Measurements from ENCODE around the gene CRIM1.

CRIM1 gene

DNA sequence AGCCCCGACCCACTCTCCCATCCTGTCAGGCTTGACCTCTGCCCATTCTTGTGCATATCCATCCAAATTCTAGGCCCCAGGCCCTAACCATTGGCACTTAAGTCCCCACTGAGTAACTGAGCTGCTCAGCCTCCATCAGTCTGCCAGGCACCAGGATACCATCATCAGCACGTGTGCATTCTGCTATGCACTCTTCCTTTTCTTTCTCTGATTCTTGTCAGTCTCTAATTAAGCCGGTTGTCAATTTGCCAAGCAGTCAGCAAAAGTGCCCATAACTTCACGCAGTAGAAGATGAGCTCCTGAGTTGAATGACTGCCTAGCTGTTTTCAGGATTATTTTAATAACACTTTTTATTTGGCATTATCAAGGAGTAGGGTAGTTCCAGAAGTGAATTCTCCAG lies 135.2 kb downstream of the CRIM1 start:
- Histone ChIP-seq H3K27ac (no peak overlapping the region), H3K36me3 (no peaks in the 10 kb centered on the region), H3K27me3 (ENCODE audit: insufficient read depth, low read depth, severe bottlenecking) (no peaks in the 10 kb centered on the region)

DNA sequence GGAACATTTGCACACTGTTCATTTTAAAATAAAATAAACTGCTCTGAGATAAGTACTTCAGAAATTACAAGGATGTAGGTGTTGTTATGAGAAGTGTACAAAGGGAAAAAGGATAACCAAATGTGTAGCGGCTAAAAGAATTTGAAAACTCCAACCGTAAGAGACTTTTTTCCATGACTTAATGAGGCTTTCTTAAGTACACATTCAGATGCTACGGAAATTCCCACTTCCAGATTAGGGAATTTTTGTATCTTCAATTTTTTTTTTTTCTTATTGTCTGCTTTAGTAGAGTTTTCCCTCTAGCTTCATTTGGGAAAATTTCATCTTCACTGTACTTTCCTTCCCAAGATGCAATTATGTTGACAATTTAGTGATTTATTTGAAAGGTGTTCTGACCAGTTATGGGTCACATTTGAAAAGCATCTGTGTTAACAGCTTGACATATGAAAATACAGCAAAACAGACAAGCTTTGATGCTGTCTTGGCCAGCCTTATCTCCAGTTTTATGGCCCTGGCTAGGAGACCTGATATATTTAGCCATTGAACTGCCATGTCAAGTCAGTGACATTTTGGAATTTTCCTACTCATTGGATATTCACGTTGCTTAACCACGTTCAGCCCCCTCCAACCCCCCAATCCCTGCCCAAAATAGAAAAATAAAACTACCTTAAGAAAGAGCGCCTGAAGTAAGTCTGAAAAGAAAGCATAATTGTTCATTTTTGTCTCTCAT lies 136.8 kb downstream of the CRIM1 start:
- TF ChIP-seq, protein P1, sequence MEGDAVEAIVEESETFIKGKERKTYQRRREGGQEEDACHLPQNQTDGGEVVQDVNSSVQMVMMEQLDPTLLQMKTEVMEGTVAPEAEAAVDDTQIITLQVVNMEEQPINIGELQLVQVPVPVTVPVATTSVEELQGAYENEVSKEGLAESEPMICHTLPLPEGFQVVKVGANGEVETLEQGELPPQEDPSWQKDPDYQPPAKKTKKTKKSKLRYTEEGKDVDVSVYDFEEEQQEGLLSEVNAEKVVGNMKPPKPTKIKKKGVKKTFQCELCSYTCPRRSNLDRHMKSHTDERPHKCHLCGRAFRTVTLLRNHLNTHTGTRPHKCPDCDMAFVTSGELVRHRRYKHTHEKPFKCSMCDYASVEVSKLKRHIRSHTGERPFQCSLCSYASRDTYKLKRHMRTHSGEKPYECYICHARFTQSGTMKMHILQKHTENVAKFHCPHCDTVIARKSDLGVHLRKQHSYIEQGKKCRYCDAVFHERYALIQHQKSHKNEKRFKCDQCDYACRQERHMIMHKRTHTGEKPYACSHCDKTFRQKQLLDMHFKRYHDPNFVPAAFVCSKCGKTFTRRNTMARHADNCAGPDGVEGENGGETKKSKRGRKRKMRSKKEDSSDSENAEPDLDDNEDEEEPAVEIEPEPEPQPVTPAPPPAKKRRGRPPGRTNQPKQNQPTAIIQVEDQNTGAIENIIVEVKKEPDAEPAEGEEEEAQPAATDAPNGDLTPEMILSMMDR (IDR thresholded peaks at IDR 0.05; ENCODE audit: low read depth, low read length) = no peak
- no peak for DNase-seq
- no peaks in the 10 kb centered on the region for H3K36me3 ChIP-seq
- H3K9me3 ChIP-seq (ENCODE audit: severe bottlenecking) = no peaks in the 10 kb centered on the region
- no peaks in the 10 kb centered on the region for H3K27me3 ChIP-seq (ENCODE audit: insufficient read depth, low read depth, severe bottlenecking)
- H3K4me3 ChIP-seq (ENCODE audit: low read depth, low read length) = no peak overlapping the region
- H3K27ac ChIP-seq = no peak overlapping the region

More for the DNA sequence above, 135.2 kb downstream of the CRIM1 start:
- TF ChIP-seq, protein P1 (IDR thresholded peaks at IDR 0.05; ENCODE audit: low read depth, low read length) = no peak
- Histone ChIP-seq H3K4me3 (ENCODE audit: low read depth, low read length) (no peak overlapping the region), H3K9me3 (ENCODE audit: severe bottlenecking) (no peaks in the 10 kb centered on the region)
- no peak for DNase-seq

DNA sequence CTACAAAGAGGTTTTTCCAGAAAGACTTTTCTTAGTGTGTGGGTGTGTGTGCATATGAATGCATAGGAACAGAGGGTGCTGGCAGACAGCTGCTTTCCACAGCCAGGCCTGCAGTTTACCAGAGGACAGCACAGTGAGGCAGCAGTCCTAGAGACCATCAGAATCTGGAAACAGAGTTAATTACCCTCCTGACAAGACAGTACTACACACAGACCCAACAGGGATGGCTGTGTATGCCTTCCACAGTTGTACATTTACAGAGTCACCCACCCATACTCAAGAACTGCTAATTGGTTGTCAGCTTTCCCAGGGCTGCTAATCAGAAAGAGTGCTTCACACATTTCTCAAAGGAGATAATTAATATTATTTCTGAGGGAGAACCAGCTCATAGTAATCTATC lies 137.7 kb downstream of the CRIM1 start:
- H3K9me3 ChIP-seq (ENCODE audit: severe bottlenecking) = no peaks in the 10 kb centered on the region
- no peaks in the 10 kb centered on the region for H3K27me3 ChIP-seq (ENCODE audit: insufficient read depth, low read depth, severe bottlenecking)
- no peak overlapping the region for H3K27ac ChIP-seq
- DNase-seq = no peak
- H3K36me3 ChIP-seq = no peaks in the 10 kb centered on the region
- no peak overlapping the region for H3K4me3 ChIP-seq (ENCODE audit: low read depth, low read length)
- TF ChIP-seq, protein P1 (IDR thresholded peaks at IDR 0.05; ENCODE audit: low read depth, low read length) = no peak

DNA sequence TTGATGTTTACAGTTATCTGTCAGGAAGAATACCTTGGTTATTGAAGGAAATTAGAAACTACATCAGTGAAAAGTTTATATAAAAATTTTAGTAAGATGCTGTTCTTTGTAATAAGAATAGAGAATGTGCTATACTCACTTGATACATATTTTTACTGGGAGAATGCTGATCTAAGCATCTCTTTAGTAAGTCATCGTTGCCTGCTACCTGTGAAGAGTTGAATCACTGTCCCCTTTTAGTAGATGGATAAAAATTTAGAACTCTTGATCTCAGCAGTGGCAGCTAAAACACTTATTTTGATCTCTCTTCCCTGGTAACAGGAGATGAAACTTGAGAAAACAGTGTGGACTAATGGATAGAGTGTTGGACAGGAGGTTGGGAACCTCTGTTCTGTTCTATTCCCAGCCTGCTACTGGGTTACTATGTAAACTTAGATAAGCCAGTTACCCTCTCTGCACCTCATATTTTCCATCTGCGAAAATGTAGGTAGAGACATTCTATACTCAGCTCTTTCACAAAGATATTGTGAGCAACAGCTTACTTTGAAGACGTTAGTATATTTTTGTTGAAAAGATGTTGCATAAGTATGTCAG lies 142.1 kb downstream of the CRIM1 start:
- TF ChIP-seq, protein P1 (IDR thresholded peaks at IDR 0.05; ENCODE audit: low read depth, low read length) = no peak
- Histone ChIP-seq H3K4me3 (ENCODE audit: low read depth, low read length) (no peak overlapping the region), H3K27ac (no peak overlapping the region), H3K27me3 (ENCODE audit: insufficient read depth, low read depth, severe bottlenecking) (no peaks in the 10 kb centered on the region), H3K9me3 (ENCODE audit: severe bottlenecking) (no peaks in the 10 kb centered on the region), H3K36me3 (no peaks in the 10 kb centered on the region)
- no peak for DNase-seq

DNA sequence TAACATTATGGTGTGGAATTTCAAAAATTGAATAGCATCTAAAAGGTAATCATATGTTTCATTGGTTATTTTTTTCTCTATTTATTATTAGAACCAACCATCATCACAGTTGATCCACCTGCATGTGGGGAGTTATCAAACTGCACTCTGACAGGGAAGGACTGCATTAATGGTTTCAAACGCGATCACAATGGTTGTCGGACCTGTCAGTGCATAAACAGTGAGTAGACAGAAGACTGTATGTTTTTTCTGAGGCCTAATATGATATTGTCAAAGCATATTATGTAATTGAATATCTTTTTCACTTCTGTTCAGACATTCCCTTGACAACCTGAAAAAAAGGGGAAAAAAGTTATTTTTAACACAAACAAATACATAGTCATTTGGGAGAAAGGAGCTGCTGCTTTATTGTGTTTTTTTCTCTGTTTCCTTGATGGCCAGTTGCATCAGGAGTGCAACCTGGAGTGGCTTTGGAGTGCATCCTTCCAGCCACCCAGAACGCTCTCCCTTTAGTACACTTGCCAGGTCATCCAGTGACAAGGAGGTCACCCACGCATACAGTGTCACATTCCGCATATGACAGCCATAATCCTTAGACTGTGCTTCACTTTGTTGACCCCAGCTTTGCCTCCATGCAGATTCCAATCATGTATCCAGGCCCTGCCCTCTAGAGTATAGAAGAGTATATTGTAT lies 143.7 kb downstream of the CRIM1 start:
- Histone ChIP-seq H3K27ac (no peak overlapping the region), H3K27me3 (ENCODE audit: insufficient read depth, low read depth, severe bottlenecking) (no peaks in the 10 kb centered on the region), H3K9me3 (ENCODE audit: severe bottlenecking) (no peaks in the 10 kb centered on the region), H3K4me3 (ENCODE audit: low read depth, low read length) (no peak overlapping the region), H3K36me3 (no peaks in the 10 kb centered on the region)
- no peak for DNase-seq
- TF ChIP-seq, protein P1 (IDR thresholded peaks at IDR 0.05; ENCODE audit: low read depth, low read length) = no peak
